Esophagus squamous epithelium (tissue), 4 donors: ENCODE results near the gene SLC6A2.
"Not testable (repeated sequence)": the region's sequence is repeated elsewhere in the genome, so short reads cannot be mapped to it uniquely, and the experiment has no call there.

Experiments
- CTCF ChIP-seq, 6 experiments: fragments of 450-650 bp in 4 of 6; fragments of 200-600 bp in 2 of 6; sonication (generic) in 2 of 6; IDR thresholded peaks; one replicate each; pipeline ENCODE4 v1.5.1; 2016 to 2019; ENCODE audit warnings: antibody characterized with exemption in 6 of 6, mild to moderate bottlenecking in 4 of 6, moderate library complexity in 4 of 6
- POLR2A ChIP-seq, 4 donors: fragments of 450-650 bp; IDR thresholded peaks; one replicate each; pipeline ENCODE4 v1.6.1; 2017; ENCODE audit warnings: antibody characterized with exemption in 4 of 4, mild to moderate bottlenecking in 4 of 4, moderate library complexity in 3 of 4

- not testable (repeated sequence) for TF ChIP-seq CTCF, POLR2A (IDR thresholded peaks at IDR 0.05)
These were observed 96.8 kb downstream of the SLC6A2 start for GRCh38 chr16:55752465-55753144.
